IMR-90 (cell line): ENCODE results near the gene DHRSX. TPM values are rescaled to one million over a fixed set of nuclear protein-coding genes. Genes with fewer than 3 reads are reported as not detected.
A peak's percentile ranks its signal among the peaks of the same experiment; 100 is the strongest.

Experiments
- ATAC-seq: fragments of 200-7000 bp; cut with Tn5 transposase; 2 replicates; pipeline ENCODE4 v1.9.1; 2020; ENCODE audit warnings: low read depth, mild to moderate bottlenecking, moderate library complexity
- BruUV-seq: library from RNA; stranded (reverse); fragments of 400-500 nt; replicated peaks from 2 replicates; lab custom pipeline; 2021; lab: Mats Ljungman, UMichigan
- CTCF ChIA-PET: fragments of 300-600 bp; formaldehyde crosslinking; extraction: SDS; loops from one replicate; lab custom pipeline; 2021; ENCODE audit warnings: antibody characterized with exemption; lab: Yijun Ruan, JAX
- POLR2A ChIA-PET: fragments of 300-600 bp; sonication (Branson Sonifier 250); formaldehyde crosslinking; loops from one replicate; lab custom pipeline; 2022; ENCODE audit warnings: antibody characterized with exemption; ENCODE audit not compliant: unreplicated experiment; lab: Charles Lee
- DNase-seq: peaks from one replicate; pipeline ENCODE4 v3.0.0; 2013
- H2AFZ ChIP-seq: replicated peaks from 2 replicates; pipeline ENCODE3; 2013; ENCODE audit warnings: low read length, mild to moderate bottlenecking; ENCODE audit not compliant: poor library complexity
- H2AK5ac ChIP-seq: 2 replicates; pipeline ENCODE4 v1.6.1; 2013; ENCODE audit warnings: low read depth, low read length, inconsistent platforms
- H2AK9ac ChIP-seq: replicated peaks from 2 replicates; pipeline ENCODE3; 2013; ENCODE audit warnings: mild to moderate bottlenecking, low read depth, low read length, moderate library complexity; ENCODE audit not compliant: poor library complexity
- H2BK120ac ChIP-seq: 2 replicates; pipeline ENCODE4 v1.6.1; 2013; ENCODE audit warnings: low read depth, low read length, inconsistent platforms
- H2BK15ac ChIP-seq: 3 replicates; pipeline ENCODE4 v1.6.1; 2013; ENCODE audit warnings: low read depth, low read length, inconsistent platforms
- H2BK20ac ChIP-seq: 2 replicates; pipeline ENCODE4 v1.6.1; 2013; ENCODE audit warnings: low read depth, mild to moderate bottlenecking, inconsistent platforms, low read length, moderate library complexity
- H2BK5ac ChIP-seq: 2 replicates; pipeline ENCODE4 v1.6.1; 2013; ENCODE audit warnings: mild to moderate bottlenecking, low read depth, low read length, inconsistent platforms; ENCODE audit not compliant: poor library complexity, severe bottlenecking
- H3K14ac ChIP-seq: replicated peaks from 2 replicates; pipeline ENCODE4 v1.6.1; 2013; ENCODE audit warnings: low read depth, low read length, inconsistent platforms
- H3K18ac ChIP-seq: 2 replicates; pipeline ENCODE4 v1.6.1; 2013; ENCODE audit warnings: low read depth, low read length, control low read depth
- H3K23ac ChIP-seq: 2 replicates; pipeline ENCODE4 v1.6.1; 2013; ENCODE audit warnings: low read depth, low read length, inconsistent platforms
- H3K27ac ChIP-seq: 2 replicates; pipeline ENCODE4 v1.5.1; 2013; ENCODE audit warnings: mild to moderate bottlenecking, control low read depth, low read length; ENCODE audit not compliant: insufficient read depth
- H3K27me3 ChIP-seq: 2 replicates; pipeline ENCODE4 v1.6.1; 2013; ENCODE audit warnings: low read length; ENCODE audit not compliant: control insufficient read depth, insufficient read depth
- H3K36me3 ChIP-seq: 2 replicates; pipeline ENCODE4 v1.6.1; 2013; ENCODE audit warnings: low read length, mixed read lengths; ENCODE audit not compliant: control insufficient read depth, insufficient read depth
- H3K4ac ChIP-seq: 2 replicates; pipeline ENCODE4 v1.6.1; 2013; ENCODE audit warnings: low read depth, low read length, inconsistent platforms
- H3K4me1 ChIP-seq: 2 replicates; pipeline ENCODE4 v1.6.1; 2013; ENCODE audit warnings: low read length, mixed read lengths; ENCODE audit not compliant: control insufficient read depth, insufficient read depth
- H3K4me2 ChIP-seq: 2 replicates; pipeline ENCODE4 v1.6.1; 2013; ENCODE audit warnings: low read depth, mild to moderate bottlenecking, control low read depth, low read length, moderate library complexity
- H3K4me3 ChIP-seq: 2 replicates; pipeline ENCODE4 v1.5.1; 2013; ENCODE audit warnings: low read depth, mild to moderate bottlenecking, control low read depth, low read length, moderate library complexity; ENCODE audit not compliant: insufficient read depth
- H3K56ac ChIP-seq: 2 replicates; pipeline ENCODE4 v1.6.1; 2013; ENCODE audit warnings: low read length, inconsistent platforms; ENCODE audit not compliant: insufficient read depth; ENCODE audit errors: extremely low read depth
- H3K79me1 ChIP-seq, 2 experiments: 2 replicates each; pipeline ENCODE4 v1.6.1; 2013; ENCODE audit warnings: low read length in 2 of 2, inconsistent platforms in 1 of 2, low read depth in 1 of 2
- H3K9ac ChIP-seq: 2 replicates; pipeline ENCODE4 v1.6.1; 2013; ENCODE audit warnings: low read depth, low read length, control low read depth
- H3K9me1 ChIP-seq: 2 replicates; pipeline ENCODE4 v1.6.1; 2013; ENCODE audit warnings: low read length, inconsistent platforms; ENCODE audit not compliant: insufficient read depth
- H3K9me3 ChIP-seq: 2 replicates; pipeline ENCODE4 v1.6.1; 2013; ENCODE audit warnings: low read length; ENCODE audit not compliant: control insufficient read depth, insufficient read depth
- H4K20me1 ChIP-seq: 2 replicates; pipeline ENCODE4 v1.6.1; 2013; ENCODE audit warnings: low read length, inconsistent platforms; ENCODE audit not compliant: insufficient read depth
- H4K5ac ChIP-seq: 2 replicates; pipeline ENCODE4 v1.6.1; 2013; ENCODE audit warnings: mild to moderate bottlenecking, low read depth, low read length, control low read depth
- H4K8ac ChIP-seq, 2 experiments: 2 replicates each; pipeline ENCODE4 v1.6.1; 2013; ENCODE audit warnings: low read depth in 2 of 2, low read length in 2 of 2, control low read depth in 1 of 2, inconsistent platforms in 1 of 2
- H4K91ac ChIP-seq: 2 replicates; pipeline ENCODE4 v1.6.1; 2013; ENCODE audit warnings: low read depth, low read length, inconsistent platforms; ENCODE audit not compliant: insufficient read depth
- FOS ChIP-seq: fragments of 150-350 bp; IDR thresholded peaks from 2 replicates; pipeline ENCODE4 v1.6.1; 2016; ENCODE audit warnings: low read depth, low read length
- MAFK ChIP-seq: IDR thresholded peaks from 2 replicates; pipeline ENCODE4 v1.6.1; 2012; ENCODE audit warnings: low read depth, low read length, improper control_type of control experiment
- POLR2A ChIP-seq: IDR thresholded peaks from 2 replicates; pipeline ENCODE4 v1.6.1; 2012; ENCODE audit warnings: mild to moderate bottlenecking, low read depth, low read length
- RFX5 ChIP-seq: IDR thresholded peaks from 2 replicates; pipeline ENCODE4 v1.8.0; 2012; ENCODE audit warnings: low read depth, mild to moderate bottlenecking, low read length, moderate library complexity
- WGBS, 2 experiments: methylation state at CpG; one replicate each; pipeline versions ENCODE4 v1.1.5 to v1.1.7; 2013; ENCODE audit warnings: missing lambda C conversion rate in 2 of 2; ENCODE audit not compliant: insufficient read length in 1 of 2; ENCODE audit errors: extremely low coverage in 2 of 2; 5-methylcytosine and 5-hydroxymethylcytosine counted together
- dilution Hi-C: fragments of 300-500 bp; cut with HindIII; formaldehyde crosslinking; loops from one replicate; pipeline ENCODE4 v1.14.3; 2018; ENCODE audit warnings: low sequenced_read_pairs; ENCODE audit not compliant: unreplicated experiment
- in situ Hi-C: fragments of 300-500 bp; cut with MboI; formaldehyde crosslinking; loops from 3 replicates; pipeline ENCODE4 v1.14.3; 2019; ENCODE audit warnings: low sequenced_read_pairs, inconsistent platforms, mixed read lengths
- intact Hi-C: fragments of 100-400 bp; cut with micrococcal nuclease; formaldehyde crosslinking; loops from 2 replicates; pipeline ENCODE4 v1.10.0; 2022
- polyA plus RNA-seq, 3 experiments: library from polyadenylated mRNA; depleted of rRNA; stranded (reverse); fragments of >200 nt; gene quantifications; 2 replicates each; pipeline ENCODE4 v1.2.3, GENCODE V29; 2012; ENCODE audit warnings: low replicate concordance in 1 of 3
- total RNA-seq: library from RNA; depleted of rRNA; stranded (reverse); fragments of >200 nt; gene quantifications from 2 replicates; pipeline ENCODE4 v1.2.3, GENCODE V29; 2012

Gene DHRSX
- total and polyA plus RNA-seq, 2 of the 4 experiments (the other 2 are of a cell fraction), result 26.2 to 38.0 TPM

- ChIA-PET CTCF (no interaction called here), POLR2A (no interaction called here)
- Histone ChIP-seq H3K27ac (no peak overlapping the region), H4K8ac (no peak overlapping the region), H3K4me3 (no peak overlapping the region), H2AK9ac (peak overlapping the region; percentile 42), H2AK5ac (no peak overlapping the region), H3K9ac (no peak overlapping the region), H2BK5ac (no peak overlapping the region), H3K9me1 (0 out of 2 replicates have a peak, but pooled peaks cover 8% of the 10 kb centered on the region), H3K9me3 (peaks cover 3% of the 10 kb centered on the region), H3K56ac (no peak overlapping the region), H3K4me2 (no peak overlapping the region), H4K91ac (no peak overlapping the region), H4K20me1 (no peaks in the 10 kb centered on the region), H2BK20ac (no peak overlapping the region), H3K79me1 (peaks cover 3 to 15% of the 10 kb centered on the region in 2 experiments), H3K14ac (no peak overlapping the region), H2AFZ (no peak overlapping the region), H3K4ac (no peak overlapping the region), H3K4me1 (peaks cover 2% of the 10 kb centered on the region; the same call in 1 of the 2 replicates), H2BK120ac (no peak overlapping the region), H2BK15ac (no peak overlapping the region), H3K18ac (no peak overlapping the region), H3K23ac (peak overlapping the region; percentile 66; the same call in 1 of the 2 replicates), H3K27me3 (no peaks in the 10 kb centered on the region), H3K36me3 (peaks cover 11% of the 10 kb centered on the region), H4K5ac (no peak overlapping the region)
- no peak for DNase-seq
- BruUV-seq, result no TSS peak
- dilution Hi-C loops, result no loop called here
- in situ Hi-C loops, result no loop called here
- no peak for TF ChIP-seq RFX5
- TF ChIP-seq POLR2A, result no peak
- no peak for TF ChIP-seq FOS
- TF ChIP-seq MAFK, result no peak
- no peak for ATAC-seq
- no CpG with 5 or more reads among the region's 7 CpGs for WGBS, 2 experiments
- intact Hi-C loops, result no loop called here
Measured at GRCh38 chrX:2402361-2402690, 98.5 kb downstream of the DHRSX start.
